HG02678 (cell line): ENCODE results near the gene PALLD.

Experiments
- ATAC-seq: cut with Tn5 transposase; IDR thresholded peaks from one replicate; pipeline ENCODE4 v1.9.1; 2021; ENCODE audit warnings: mild to moderate bottlenecking, moderate library complexity; ENCODE audit not compliant: unreplicated experiment

Gene PALLD

DNA sequence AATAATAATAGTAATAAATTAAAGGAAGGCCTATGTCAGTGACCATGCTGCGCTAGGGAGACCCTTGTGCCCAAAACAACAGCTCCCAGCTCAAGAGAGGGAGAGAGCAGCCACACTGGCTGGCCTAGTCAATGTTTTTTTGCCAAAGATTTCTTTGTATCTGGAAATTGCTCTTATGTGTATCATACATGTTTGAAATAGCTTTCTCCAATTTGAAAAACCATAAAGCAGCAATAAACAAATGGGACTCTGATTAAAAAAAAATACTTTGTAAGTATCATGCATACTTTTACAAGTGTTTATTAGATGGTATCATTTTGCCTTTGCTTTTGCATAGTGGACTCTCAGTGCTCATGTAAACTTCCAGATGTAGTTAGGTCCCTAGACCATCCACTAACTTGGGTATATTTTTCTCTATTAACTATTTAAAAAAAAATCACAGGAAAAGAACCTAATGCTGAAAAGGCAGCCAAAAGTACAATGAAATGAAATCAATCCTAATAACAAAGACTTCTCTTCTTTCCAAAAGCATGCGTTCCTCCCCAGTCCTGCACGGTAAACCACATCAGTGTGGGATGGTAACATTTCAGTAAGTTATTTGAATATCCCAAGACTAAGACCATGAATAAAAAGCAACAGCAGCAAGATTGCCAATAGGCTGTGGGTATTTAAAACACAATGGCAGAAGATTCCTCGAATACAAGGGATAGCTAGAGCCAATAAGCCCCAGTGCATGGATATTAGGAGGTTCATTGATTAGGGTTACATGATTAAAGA is 117.6 kb downstream of the PALLD start:
- no peak for ATAC-seq

DNA sequence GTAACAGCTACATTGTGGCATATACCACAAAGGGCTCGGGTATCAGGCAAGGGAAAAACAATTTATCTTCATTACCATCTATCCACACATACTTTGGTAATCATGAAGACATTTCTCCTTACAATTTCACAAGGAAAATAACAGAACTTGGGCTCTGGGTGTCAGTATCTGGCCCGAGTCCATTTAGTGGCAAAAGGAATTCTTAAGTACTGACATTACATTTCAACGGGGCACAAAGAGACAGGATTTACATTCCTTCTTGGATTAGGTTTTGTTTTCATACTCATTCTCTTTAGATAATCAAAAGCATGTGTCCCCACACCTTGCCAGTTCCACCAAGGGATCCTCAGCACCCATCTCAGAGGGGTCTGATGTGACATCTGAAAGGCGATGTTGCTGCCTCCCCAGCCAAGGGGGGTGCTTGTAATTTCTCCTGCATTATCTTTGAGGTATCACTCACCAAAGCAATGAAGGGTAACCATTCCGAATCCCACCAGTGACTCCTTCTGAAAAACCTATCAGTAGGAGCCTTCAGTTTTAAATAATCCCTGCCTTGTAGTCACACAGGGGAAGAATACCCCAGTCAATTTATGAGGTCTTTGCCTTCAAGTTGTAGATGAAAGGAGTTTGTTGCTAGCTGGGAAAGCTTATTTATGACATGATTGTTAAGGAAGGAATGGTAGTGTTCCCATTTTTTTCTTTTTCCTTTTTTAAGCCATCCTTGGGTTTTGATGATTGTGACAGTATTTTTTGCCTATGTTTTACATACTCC is 118.6 kb downstream of the PALLD start:
- no peak for ATAC-seq

DNA sequence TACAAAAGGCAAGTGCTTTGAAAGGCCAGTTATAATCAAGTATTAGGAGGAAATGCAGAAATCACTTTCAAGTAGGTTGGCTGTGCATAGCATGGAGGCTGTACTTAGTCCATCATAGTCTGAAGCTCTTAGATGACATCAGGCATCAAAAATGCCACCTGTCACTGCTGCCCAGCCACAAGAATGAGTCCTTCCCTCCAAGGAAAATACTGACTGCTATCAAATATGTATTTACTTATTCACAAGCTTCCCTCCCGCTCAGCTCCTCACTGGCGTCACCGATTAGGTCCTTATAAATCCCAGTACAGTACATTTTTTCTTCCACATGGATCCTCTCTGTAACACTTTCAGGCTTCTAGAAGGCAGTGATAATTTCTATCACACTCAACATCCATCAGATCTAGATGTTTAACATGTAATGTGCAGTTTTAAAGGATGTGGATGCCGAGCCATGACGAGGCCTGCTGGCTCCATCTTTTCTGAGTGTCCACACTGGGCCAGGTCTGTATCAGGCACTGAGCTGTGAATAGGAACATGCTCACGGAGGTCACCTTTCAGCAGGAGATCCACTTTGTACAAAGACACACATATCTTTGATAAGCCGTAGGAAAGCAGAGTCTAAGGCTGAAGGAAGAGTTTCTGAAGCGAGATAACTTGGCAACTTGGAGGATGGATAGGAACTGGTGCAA is 121.9 kb downstream of the PALLD start:
- no peak for ATAC-seq

- ATAC-seq, result no peak
Observed at GRCh38 chr4:168619266-168619631, 122.4 kb downstream of the PALLD start.

- ATAC-seq, result no peak
Observed at GRCh38 chr4:168621806-168622589, 125.1 kb downstream of the PALLD start.

- ATAC-seq, result no peak
Observed at GRCh38 chr4:168622600-168622999, 125.7 kb downstream of the PALLD start.

DNA sequence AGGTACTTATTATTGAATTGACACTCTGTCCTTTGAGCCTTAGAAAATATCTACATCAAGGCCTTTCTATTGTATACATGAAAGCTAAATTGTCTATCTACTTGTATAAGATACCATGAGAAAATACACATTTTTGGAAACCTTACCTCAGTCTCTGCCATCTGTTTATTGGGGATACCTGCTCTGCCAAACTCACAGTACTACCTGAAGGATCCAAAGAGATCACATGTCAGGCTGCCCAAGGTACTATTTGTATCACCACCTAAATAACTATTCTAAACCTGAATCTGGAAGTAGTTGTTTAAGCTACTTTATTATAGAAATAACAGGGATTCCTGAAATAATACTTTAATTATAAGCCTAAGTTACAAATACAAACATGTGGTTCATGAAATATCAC is 126.2 kb downstream of the PALLD start:
- ATAC-seq, result no peak

GRCh38 chr4:168623484-168623883 is 126.6 kb downstream of the PALLD start:
- ATAC-seq, result no peak

DNA sequence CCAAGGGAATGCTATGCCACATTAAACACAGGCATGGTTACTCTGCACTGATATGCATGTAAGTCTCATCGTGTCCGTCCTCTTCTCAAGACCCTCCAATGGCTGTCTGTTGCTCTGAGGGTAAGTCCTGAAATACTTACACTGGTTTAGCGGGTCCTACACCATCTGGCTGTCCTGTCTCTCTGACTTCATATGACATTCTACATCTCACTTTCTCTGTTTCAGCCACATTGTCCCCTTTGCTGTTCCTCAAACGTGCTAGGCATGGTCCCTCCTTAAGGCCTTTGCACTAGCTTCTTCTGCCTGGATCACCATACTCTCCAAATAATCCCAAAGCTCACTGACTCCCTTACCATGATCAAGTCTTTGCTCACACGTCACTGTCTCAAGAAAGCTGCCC is 131.4 kb downstream of the PALLD start:
- no peak for ATAC-seq

DNA sequence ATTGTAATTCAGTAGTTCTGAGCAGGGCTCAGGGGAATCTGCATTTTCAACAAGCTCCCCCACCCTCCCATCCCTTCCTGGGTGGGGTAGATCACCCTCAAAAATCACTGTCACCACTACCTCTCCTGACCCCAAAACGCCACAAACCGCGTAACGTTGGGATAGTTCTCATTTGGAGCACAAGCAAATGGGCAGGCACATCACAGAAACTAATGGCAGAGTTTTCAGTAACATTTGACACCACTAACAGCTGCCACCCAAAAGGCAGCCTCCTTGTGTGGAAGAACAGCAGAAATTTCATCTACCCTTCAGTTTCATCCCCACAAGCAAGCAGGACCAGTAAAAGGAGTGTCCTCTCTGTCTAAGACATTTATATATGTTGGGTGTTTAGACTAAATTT is 132.7 kb downstream of the PALLD start:
- ATAC-seq, result no peak

DNA sequence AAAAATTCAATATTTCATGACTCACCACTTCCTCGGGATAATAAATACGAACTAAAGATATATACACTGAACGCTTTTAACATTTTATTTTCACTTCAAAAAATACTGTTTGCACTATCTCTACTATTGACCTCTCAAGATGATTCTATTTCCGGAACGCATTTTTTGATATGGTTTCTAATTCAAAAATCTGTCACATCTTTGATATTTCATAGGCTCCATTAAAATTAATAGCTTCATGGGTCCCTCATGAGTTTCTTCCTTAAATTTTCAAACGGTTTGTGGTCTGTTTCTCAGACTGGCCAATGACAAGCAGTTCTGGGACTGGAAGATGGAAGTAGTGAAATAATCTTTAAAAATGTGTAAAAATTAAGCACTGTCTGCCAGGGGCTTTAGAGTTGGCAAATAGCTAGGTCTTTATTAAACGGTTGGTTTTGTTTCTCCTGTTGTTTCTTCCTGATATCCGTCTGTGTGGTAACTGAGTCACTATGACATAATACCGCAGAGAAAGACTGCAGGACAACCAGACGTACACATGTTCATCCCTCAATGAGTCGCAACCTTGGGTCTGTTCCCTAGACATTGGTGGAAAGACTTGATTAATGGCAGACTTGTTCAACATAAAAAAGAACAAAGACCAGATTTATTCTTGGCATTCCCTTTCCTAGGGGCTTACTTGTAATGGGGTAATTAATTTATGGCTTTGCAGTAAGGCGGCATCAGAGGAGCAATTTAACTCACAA is 133.8 kb downstream of the PALLD start:
- ATAC-seq, result no peak

DNA sequence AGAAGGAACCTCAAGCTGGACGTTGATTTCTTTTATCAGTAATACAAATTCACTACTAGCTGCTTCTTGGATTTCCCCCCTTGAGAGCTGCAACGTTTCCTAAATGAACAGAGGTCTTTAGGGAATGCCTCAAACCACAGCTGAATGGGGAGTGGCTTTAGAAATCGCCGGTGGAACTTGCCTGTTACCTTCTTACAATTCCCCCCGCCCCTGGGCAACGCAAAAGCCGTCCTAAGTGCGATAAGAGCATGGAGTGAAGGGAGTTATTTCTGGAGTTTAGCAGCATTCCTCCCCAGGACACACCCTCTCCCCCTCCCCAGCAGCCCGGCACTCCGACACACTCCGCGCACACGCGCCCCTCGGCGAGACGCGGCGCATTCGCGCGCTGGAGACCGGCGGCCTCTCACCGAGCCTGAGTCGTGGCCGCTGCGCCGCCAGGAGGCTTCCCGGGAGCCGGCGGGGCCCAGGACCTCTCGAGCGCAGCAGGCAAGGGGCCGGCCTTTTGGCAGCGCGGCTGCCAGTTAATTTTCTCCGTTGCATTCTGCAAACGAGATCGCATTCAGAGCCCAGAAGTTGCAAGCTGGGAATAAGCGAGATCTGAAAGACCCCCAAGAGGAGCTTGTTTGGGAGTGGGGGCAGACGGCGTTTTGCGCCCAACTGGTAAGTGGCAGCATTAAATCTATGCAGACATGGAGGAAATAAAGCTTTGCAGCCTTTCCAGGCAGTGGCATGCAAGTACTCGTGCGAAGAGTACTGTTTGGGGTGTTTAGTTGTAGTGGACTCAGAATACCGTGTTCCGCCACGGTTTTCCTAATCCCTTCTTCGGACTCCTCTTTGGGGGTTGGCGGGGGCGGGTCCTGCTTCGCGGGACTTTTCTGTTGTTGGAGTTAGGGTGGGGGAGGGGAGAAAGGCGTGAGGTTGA is 134.7 kb downstream of the PALLD start:
- no peak for ATAC-seq

DNA sequence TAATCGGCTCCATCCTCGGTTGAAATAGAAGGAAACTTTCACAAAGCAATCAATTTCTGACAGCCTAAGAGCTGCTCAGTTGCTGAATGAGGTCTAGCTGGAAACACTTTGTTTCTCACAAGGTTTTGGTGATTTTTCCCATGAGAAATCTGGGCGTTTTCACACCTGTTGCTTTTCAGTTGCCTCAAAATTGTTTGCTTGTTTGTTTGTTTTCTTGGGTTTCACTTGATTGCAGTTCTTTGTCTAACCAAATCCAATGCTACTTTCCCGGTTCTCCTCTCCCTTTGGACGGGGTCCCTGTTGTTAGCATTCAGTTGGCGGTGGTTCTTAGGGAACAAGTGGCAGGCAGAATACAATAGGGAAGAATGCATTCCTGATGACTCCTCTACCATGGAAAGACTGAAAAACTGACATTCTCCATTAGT is 135.5 kb downstream of the PALLD start:
- ATAC-seq, result no peak

GRCh38 chr4:168633064-168633463 is 136.2 kb downstream of the PALLD start:
- ATAC-seq, result no peak

DNA sequence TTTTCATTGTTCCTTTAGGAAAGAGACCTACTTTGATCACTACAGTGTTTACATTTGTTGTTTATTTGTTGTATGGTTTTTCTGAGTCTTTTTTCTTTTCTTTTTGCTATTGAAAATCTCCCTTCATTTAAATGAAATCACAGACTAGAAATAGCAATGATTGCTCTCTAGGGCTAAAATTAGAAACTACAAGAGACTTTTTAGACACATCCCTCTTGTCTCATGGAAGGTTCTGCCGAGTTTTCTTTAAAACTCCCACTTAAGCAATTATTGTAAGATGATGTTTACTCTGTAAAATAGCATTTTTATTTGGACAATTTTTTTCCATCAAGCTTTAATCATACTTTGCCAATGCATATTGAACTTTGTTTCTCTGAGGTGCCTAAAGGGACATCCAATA is 136.6 kb downstream of the PALLD start:
- ATAC-seq, result no peak

- ATAC-seq, result no peak
Observed at GRCh38 chr4:168634276-168634802, 137.5 kb downstream of the PALLD start.

GRCh38 chr4:168636040-168636439 is 139.2 kb downstream of the PALLD start:
- ATAC-seq, result no peak

- ATAC-seq, result no peak
Observed at GRCh38 chr4:168636506-168637196, 139.8 kb downstream of the PALLD start.
